COLO829 (cell line): ENCODE data around the gene COMMD1.
"Not testable (repeated sequence)": the region's sequence is repeated elsewhere in the genome, so short reads cannot be mapped to it uniquely, and the experiment has no call there.

Experiments used
- DNase-seq: peaks from one replicate; pipeline ENCODE4 v3.0.0; 2012; ENCODE audit warnings: low spot score

The COMMD1 gene

GRCh38 chr2:62074233-62074632 lies 168.8 kb downstream of the COMMD1 start:
- DNase-seq = no peak

DNA sequence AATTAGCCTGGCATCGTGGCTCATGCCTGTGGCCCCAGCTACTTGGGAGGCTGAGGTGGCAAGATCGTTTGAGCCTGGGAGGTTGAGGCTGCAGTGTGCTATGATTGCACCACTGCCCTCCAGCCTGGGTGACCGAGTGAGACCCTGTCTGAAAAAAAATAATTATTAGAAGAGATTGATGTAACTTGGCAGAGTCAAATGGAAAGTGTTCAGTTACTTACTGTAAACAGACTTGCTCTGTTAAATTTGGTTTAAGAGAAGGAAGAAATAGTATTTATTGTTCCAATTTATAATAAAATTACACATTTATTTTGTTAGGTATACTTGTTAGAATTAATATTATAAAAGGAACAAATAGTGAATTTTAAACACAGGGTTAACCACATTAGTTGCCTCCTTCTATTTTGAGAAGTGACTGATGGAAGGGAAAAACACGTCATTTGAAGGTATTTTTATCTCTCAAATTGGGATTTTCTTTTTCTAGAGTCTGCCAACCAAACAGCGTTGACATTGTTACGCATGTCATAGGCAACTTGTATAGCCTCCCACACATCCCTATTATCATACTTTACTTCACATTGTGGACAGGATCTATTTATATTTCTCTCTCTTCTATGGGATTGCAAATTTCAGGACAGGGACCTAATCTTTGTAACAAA lies 171.6 kb downstream of the COMMD1 start:
- peak; percentile 14 for DNase-seq

DNA sequence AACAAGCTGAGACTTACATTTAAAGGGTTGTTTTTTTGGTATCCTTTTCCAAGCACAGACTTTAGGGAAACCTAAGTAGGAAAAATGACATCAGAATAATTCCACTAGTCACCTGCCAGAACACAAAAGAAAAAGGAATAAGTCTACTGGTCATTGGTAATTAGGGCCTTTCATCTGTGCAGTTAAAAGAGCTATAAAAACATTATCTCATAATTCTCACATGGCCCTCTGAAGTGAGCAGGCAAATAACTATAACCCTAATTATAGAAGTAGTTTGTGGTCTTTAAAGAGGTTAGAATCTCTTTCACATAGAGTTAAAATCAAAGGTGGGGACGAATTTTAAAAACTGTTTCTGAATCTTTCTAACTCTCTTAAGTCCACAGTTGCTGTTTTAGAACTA lies 179.3 kb downstream of the COMMD1 start:
- DNase-seq = no peak

DNA sequence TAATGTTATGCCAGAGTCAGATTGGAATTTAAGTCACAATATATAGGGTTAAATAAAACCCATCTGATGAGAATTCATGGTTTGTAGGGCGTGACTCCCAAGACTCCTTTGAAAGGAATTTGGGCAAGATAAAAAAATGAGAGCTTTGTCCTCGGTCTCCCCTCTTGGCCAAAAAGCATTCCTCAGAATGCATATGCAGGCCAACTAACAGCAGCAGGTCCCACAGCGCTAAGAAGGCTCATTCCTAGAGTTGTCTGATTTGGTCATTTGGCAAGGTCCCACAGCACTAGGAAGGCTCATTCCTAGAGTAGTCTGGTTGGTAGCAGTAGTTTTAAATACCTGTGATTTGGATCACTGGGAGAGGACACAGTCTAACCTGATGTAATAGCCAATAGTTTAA lies 184.2 kb downstream of the COMMD1 start:
- DNase-seq = no peak

GRCh38 chr2:62091471-62091870 lies 186.0 kb downstream of the COMMD1 start:
- no peak for DNase-seq

- DNase-seq = no peak
Measured at GRCh38 chr2:62099050-62099449, 193.6 kb downstream of the COMMD1 start.

DNA sequence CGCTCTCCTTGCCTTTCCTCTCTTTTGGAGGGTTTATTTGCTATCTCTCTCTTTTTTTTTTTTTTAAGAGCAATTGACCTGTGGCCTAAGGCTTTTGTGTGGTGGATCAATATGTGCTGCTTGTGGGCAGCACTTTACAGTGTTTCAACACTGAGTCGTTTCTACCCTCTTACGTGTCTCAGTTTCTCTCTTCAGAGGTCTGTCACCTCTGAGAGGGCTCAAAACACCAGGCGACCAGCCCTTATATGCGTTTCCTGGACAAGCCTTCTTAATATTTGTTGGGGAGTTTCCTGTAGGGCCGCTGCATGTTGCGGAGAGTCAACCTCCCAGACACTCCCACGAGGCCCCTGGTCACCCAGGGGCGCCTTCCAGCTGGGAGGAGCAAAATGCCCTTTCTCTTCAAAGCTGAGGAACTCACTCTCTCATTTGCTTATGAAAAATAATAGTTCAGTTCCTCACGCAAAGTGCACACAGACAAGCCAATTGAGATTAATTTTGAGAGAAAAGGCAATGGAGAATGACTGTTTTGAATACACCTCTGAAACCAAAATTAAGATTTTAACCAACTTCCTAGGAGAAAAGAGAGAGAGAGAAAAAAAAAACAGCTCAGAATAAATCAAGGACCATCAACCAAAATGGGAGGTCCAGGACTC lies 194.2 kb downstream of the COMMD1 start:
- DNase-seq = no peak

GRCh38 chr2:62101886-62102285 lies 196.4 kb downstream of the COMMD1 start:
- no peak for DNase-seq

DNA sequence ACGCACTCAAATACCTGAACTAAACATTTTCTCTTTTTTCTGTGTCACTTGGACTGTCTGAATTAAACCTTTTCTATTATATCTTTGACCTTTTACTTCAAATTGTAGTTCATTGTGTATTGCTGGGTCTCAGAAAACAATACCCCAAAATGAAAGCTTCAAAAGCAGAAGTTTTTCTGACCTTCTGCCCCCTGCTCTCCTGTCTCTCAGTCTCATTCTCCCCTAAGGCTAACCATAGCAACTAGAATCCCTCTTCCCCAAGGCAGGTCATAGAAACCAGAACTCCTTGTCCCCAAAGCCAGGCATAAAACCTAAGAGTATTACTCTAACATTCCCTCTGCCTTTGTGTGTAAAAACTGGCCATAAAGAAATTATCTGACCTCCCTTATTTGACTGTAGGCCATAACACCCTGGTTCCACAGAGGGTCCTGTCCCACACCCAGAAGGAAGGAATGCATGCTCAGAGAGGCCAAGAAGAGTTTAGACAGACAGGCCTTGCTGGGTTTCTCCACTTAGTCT lies 197.0 kb downstream of the COMMD1 start:
- DNase-seq = no peak

DNA sequence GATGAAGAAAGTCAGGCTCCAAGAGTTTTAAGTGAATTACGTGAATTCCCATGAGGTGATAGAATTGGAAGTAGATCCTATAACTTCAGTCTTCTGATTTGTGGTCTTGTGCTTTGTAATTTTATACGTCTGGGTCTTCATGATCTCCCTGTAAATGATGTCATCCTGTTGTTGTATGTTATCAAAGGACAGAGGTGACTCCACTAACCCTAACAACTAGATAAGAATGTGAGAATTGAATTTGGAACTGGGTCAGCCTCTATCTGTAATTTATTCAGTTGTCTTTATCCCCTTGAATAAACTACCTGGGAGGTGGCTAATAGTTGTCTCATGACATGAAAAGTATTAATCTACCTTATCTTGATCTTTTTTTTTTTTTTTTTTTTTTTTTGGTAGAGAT lies 204.1 kb downstream of the COMMD1 start:
- no peak for DNase-seq

- no peak for DNase-seq
Measured at GRCh38 chr2:62110415-62111025, 205.0 kb downstream of the COMMD1 start.

GRCh38 chr2:62112179-62112578 lies 206.7 kb downstream of the COMMD1 start:
- DNase-seq = peak; percentile 20

- DNase-seq = no peak
Measured at GRCh38 chr2:62114564-62114963, 209.1 kb downstream of the COMMD1 start.

DNA sequence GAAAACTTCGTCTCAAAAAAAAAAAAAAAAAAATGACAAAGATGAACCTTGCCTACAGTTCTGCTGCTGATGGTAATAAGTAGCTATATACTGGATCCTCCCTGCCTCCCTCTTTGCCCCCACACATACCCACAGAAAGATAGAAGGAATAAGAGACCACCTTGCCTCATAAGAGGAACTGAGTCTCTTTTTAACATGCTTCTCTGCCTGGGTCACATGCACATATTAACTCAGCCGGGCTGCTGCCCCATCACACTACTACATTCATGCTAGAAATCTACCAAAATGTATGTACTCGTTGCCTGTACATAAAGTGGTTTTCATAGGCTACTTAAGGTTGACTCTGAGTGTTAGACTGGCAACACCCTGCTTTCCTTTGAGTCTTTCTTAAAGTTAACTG lies 211.5 kb downstream of the COMMD1 start:
- DNase-seq = no peak

DNA sequence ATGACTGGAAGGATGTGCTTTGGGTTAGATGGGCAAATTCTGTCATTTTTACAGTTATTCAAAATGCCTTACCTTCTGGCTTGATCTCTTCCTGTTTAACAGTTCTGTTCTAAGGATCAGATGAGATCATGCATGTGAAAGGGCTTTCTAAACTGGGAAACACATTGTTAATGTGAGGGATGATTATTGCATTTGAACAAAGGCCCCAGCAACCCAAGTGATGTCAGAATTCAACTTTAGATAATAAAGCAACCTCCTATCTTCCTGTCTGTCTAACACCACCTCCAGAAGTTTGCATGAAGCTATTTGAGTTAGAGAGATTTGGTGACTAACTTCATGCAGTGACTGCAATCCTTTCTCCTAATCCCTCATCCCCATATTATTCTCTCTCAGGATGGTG lies 212.7 kb downstream of the COMMD1 start:
- no peak for DNase-seq

DNA sequence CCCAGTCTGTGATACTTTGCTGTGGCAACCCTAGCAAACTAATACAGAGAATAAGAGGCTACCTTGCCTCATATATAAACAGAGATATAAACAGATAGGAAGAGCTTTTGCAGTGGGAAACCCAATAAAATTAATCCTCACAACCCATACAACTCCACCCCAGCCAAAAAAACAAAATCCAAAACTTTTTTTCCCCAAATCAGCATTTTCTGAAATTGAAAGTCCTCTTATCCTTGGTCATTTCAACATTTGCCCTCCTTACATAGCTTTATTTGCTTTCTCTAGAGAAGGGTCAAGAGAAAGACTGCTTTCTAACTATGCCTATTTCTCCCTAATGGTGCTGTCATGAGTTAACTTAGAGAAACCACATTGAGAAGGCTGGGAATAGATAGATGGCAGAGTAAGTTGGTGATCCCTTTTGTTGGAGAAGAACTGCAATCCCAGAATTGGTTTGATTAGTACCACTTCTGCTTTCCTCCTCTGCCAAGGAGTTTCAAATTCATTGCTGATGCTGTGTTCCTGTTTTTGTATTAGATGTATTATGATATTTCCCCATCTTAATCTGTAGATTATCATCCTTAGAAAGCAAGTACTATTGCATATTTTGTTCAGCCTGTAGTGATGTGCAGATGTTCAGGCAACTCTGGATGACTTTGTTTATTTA lies 214.0 kb downstream of the COMMD1 start:
- no peak for DNase-seq

DNA sequence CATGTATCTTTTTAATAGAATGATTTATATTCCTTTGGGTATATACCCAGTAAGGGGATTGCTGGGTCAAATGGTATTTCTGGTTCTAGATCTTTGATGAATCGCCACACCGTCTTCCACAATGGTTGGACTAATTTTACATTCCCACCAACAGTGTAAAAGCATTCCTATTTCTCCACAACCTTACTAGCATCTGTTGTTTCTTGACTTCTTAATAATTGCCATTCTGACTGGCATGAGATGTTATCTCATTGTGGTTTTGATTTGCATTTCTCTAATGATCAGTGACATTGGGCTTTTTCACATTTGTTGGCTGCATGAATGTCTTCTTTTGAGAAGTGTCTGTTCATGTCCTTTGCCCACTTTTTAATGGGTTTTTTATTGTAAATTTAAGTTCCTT lies 220.8 kb downstream of the COMMD1 start:
- DNase-seq = not testable (repeated sequence)

DNA sequence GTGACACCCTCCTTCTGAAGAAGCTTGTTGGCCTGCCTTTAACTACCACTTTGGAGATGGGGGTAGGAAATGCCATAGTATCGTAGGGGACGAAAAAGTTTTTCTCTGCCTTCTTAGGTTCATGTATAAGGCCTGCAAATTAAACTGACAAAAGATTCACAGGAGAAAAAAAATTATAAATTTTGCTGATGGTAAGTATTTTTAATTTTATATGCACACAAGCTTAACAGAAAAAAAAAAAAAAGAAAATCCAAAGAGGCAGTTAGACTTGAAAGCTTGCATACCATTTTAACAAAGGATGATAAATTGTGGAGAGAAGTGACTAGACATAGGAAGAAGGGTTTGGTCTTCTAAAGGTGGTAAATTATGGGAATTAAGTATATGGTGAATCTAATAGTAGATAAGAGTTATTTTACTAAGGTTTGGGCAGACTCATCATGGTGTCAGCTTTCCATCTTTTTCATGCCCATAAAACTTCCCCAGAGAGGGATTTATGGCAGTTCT lies 227.9 kb downstream of the COMMD1 start:
- DNase-seq = no peak

- no peak for DNase-seq
Measured at GRCh38 chr2:62136956-62137830, 231.7 kb downstream of the COMMD1 start.

DNA sequence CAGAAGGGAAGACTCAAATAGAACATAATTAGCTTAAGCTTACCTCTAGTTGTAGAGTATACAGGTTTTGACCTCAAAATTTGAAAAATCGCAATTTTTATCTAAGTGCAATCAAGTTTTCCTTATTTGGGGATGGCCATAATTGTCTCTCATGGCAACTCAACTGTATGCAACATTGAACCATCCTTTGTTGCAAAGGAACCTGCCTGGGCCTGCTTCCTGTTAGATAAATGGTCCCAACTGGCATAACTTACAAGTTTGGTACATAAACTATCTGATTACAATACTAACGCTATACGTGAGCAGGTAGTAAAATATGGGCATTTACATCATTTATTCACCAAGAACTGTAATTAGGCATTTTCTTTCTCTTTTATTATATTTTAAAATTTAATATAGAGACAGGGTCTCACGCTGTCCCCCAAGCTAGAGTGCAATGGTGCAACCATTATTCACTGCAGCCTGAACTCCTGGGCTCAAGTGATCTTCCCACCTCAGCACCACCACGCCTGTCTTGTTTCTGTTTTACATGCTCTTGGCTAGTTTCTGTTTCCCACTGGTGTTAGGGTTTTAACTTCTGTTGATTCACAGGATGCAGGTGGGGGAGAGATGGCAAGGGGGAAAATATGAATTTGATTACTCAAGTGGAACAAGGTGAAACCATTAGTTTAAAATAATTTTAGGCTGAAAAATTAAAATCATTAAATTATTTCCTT lies 235.1 kb downstream of the COMMD1 start:
- no peak for DNase-seq

DNA sequence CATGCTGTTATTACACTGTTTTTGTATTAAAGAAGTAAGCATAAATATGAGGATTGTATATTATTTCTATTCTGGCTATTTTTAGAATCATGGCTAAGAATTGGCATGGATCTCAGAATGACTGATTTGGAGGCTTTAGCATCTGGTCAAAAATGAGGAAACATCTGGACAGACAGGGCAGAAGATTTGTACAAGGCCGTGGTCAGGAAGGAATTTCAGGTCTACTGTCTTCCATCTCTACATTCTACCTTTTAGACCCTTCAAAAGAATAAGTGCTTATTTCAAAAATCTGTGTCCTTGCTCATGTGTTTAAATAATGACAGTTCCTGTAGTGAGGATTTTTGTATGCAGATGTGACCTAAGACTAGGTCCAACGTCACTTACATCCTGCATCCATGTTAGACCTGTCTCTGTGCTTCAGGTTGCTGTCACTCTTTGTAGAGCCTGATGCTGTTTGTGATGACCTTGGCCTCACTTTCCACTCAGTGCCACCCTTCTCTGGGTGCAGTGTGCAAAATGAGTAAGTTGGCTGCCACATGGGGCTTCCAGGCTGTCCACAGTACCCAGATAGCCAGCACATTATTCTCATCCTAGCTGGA lies 235.8 kb downstream of the COMMD1 start:
- DNase-seq = no peak
